ENCODE data around the gene ACOT13.
A peak's percentile ranks its signal among the peaks of the same experiment; 100 is the strongest.
"Not testable (repeated sequence)": the region's sequence is repeated elsewhere in the genome, so short reads cannot be mapped to it uniquely, and the experiment has no call there.

Gene ACOT13

GRCh38 chr6:24694198-24694597 is 27.3 kb downstream of the ACOT13 start:
- H3K36me3 ChIP-seq (ENCODE audit: low read length): no peaks in the 10 kb centered on the region
- TF ChIP-seq EZH2phosphoT487 (conservative IDR thresholded peaks at IDR 0.05; ENCODE audit: low read length) (no peak), CTCF (IDR thresholded peaks at IDR 0.05; ENCODE audit: insufficient read depth, low read length, poor library complexity, severe bottlenecking) (no peak)

GRCh38 chr6:24695635-24696034 is 28.8 kb downstream of the ACOT13 start:
- H3K9me3 ChIP-seq (ENCODE audit: insufficient read depth, low read length); H4K20me1 ChIP-seq (ENCODE audit: low read depth, low read length); H2AFZ ChIP-seq (ENCODE audit: low read depth, low read length, severe bottlenecking); H3K79me2 ChIP-seq (ENCODE audit: insufficient read depth, low read length); H3K9ac ChIP-seq (ENCODE audit: low read length); H3K27ac ChIP-seq (ENCODE audit: low read depth, low read length); H3K4me2 ChIP-seq (ENCODE audit: low read depth, low read length, poor library complexity, severe bottlenecking); H3K9me2 ChIP-seq (replicated peaks; ENCODE audit: insufficient read depth, low read length); H3K27me3 ChIP-seq (ENCODE audit: low read length); H3K36me3 ChIP-seq (ENCODE audit: low read length); H3K4me3 ChIP-seq (ENCODE audit: insufficient read depth, low read length, poor library complexity, severe bottlenecking): not testable (repeated sequence)
- TF ChIP-seq CTCF (IDR thresholded peaks at IDR 0.05; ENCODE audit: insufficient read depth, low read length, poor library complexity, severe bottlenecking): peak; percentile 63
- peaks cover 28% of the 10 kb centered on the region for H3F3A ChIP-seq (ENCODE audit: insufficient read depth)

More at GRCh38 chr6:24694198-24694597, 27.3 kb downstream of the ACOT13 start:
- Histone ChIP-seq H3K9me3 (ENCODE audit: insufficient read depth, low read length) (no peaks in the 10 kb centered on the region), H3K9ac (ENCODE audit: low read length) (no peak overlapping the region), H2AFZ (ENCODE audit: low read depth, low read length, severe bottlenecking) (no peak overlapping the region), H3K79me2 (ENCODE audit: insufficient read depth, low read length) (no peaks in the 10 kb centered on the region), H3K4me3 (ENCODE audit: insufficient read depth, low read length, poor library complexity, severe bottlenecking) (no peak overlapping the region), H3K27me3 (ENCODE audit: low read length) (no peaks in the 10 kb centered on the region), H3K4me2 (ENCODE audit: low read depth, low read length, poor library complexity, severe bottlenecking) (no peak overlapping the region), H3F3A (ENCODE audit: insufficient read depth) (peaks cover 18% of the 10 kb centered on the region), H3K27ac (ENCODE audit: low read depth, low read length) (no peak overlapping the region), H3K9me2 (replicated peaks; ENCODE audit: insufficient read depth, low read length) (no peaks in the 10 kb centered on the region), H4K20me1 (ENCODE audit: low read depth, low read length) (no peaks in the 10 kb centered on the region)

- no peak overlapping the region for H3K27ac ChIP-seq (ENCODE audit: low read depth, low read length)
- H3F3A ChIP-seq (ENCODE audit: insufficient read depth): peaks cover 33% of the 10 kb centered on the region
- no peaks in the 10 kb centered on the region for H3K79me2 ChIP-seq (ENCODE audit: insufficient read depth, low read length)
- H3K36me3 ChIP-seq (ENCODE audit: low read length): peaks cover 10% of the 10 kb centered on the region
- TF ChIP-seq EZH2phosphoT487 (conservative IDR thresholded peaks at IDR 0.05; ENCODE audit: low read length) (no peak), CTCF (IDR thresholded peaks at IDR 0.05; ENCODE audit: insufficient read depth, low read length, poor library complexity, severe bottlenecking) (no peak)
- H3K9ac ChIP-seq (ENCODE audit: low read length): no peak overlapping the region
- H3K4me3 ChIP-seq (ENCODE audit: insufficient read depth, low read length, poor library complexity, severe bottlenecking): no peak overlapping the region
- no peaks in the 10 kb centered on the region for H3K9me3 ChIP-seq (ENCODE audit: insufficient read depth, low read length)
- H3K9me2 ChIP-seq (replicated peaks; ENCODE audit: insufficient read depth, low read length): no peaks in the 10 kb centered on the region
- H4K20me1 ChIP-seq (ENCODE audit: low read depth, low read length): no peaks in the 10 kb centered on the region
- H2AFZ ChIP-seq (ENCODE audit: low read depth, low read length, severe bottlenecking): no peak overlapping the region
- no peaks in the 10 kb centered on the region for H3K27me3 ChIP-seq (ENCODE audit: low read length)
- no peak overlapping the region for H3K4me2 ChIP-seq (ENCODE audit: low read depth, low read length, poor library complexity, severe bottlenecking)
Observed at GRCh38 chr6:24696097-24696496, 29.2 kb downstream of the ACOT13 start.
